NCI-H128 (cell line): ENCODE measurements around the gene HINT3.
"Not testable (repeated sequence)": the region's sequence is repeated elsewhere in the genome, so short reads cannot be mapped to it uniquely, and the experiment has no call there.

Experiments
- DNase-seq: peaks from one replicate; lab custom pipeline; 2025; ENCODE audit not compliant: unreplicated experiment; lab: John Stamatoyannopoulos, UW

The HINT3 gene

DNA sequence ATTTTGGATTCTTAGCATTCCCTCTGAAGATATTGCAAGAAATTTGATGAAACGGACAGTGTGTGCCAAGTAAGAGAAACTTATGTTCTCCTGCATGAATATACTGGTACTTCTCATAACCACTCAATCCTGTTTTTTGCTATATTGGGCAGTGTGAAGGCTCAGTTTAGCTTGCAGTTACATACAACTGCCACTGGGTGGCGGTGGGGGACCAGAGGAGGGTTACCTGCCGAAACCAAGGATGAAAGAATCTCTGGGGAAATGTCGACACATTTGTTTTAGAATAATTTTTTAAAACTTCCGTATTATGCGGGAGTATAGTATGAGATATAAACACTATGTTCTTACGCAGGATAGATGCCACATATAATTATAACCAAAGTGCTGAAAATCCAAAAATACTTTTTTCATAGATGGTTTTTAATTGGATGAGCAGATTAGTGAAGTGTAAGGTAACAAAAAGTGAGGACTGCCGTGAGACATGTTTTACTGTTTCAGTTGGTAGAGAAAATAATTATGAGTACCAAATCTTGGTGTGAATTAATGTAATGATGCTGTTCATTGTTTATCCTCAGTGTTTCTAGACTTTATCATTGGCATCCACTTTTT lies 39.5 kb downstream of the HINT3 start:
- DNase-seq: peak; percentile 55

DNA sequence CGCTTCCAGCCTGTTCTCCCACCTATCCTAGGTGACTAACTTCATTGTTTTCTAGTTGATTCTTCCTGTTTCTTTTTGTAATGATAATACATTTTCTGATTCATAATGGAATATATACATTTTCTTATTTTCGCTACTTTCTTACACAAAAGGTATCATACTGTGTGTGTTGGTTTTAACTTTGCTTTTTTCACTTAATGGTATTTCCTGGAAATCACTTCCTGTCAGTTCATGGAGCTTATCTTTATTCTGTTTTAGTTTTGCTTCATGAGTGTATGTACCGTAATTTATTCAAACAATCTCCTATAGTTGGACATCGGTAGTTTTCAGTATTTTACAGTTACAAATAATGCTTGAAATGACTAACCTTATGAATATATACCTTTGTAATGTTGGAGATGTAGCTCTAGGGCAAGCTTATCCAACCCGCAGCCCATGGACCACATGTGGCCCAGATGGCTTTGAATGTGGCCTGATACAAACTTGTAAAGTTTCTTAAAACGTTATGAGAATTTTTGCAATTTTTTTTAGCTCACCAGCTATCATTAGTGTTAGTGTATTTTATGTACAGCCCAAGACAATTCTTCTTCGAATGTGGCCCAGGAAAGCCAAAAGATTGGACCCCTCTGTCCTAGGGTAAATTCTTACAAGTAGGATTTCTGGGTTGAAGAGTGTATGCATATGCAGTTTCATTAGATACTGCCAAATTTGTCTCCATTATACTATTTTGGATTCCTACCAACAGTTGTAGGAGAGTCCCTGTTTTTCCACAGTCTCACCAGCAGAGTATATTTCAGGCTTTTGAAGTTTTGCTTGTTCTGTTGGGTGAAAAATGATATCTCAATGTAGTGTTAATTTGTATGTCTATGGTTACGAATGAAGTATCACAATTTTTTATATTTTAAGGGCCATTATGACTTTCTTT lies 46.4 kb downstream of the HINT3 start:
- DNase-seq: no peak

DNA sequence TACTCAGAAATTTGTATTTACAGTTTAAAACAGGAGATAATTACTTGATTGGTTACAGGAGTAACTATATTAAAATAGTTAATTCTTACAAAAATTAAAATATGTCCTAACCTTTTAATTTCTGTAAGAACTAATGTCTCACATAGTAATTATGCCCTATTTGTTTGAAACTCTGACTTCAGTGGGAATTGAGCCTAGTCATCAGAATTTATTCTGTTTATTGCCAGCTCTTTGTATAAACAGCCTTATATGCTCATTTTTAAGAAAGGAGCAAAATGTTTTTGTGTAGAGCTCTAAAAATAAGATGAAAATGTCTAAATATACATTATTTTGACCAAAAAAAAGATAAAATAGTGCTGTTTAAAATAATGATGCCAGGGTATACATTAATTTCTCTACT lies 51.2 kb downstream of the HINT3 start:
- DNase-seq: no peak

DNA sequence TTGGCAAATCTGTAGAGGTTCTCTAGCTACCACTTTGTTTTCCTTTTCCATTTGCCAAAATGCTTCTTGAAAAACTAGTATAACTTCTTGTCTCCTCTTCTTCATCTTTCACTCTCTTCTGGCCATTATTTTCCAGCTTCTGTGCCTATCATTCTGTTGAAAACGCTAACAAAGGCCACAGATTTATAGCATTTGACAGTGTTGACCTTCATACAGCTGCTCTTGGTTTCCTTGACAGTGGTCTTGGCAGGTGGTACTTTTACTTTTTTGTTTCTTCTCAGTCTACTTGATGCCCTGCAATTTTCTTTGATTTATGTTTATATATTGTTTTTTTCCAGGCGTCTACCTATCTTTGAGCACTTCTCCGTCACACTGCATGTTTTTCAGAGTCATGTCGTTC lies 53.5 kb downstream of the HINT3 start:
- no peak for DNase-seq

DNA sequence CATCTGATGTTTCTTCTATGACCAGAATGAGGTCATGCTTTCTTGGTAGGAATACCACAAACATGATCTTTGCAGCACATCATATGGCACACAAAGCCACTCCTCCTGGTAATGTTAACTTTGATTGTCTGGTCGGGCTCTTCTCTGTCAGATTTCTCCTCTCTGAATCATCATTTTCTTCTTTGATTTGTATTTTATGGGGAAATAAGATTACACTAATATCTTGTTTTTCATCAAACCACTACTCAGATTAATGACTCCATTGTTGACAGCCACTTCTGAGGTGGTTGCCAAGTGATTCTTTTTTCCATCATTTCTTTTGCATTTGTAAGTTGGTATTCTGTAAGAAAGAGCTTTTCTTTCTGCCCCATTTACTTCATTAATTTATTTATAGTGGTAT lies 59.3 kb downstream of the HINT3 start:
- DNase-seq: no peak

DNA sequence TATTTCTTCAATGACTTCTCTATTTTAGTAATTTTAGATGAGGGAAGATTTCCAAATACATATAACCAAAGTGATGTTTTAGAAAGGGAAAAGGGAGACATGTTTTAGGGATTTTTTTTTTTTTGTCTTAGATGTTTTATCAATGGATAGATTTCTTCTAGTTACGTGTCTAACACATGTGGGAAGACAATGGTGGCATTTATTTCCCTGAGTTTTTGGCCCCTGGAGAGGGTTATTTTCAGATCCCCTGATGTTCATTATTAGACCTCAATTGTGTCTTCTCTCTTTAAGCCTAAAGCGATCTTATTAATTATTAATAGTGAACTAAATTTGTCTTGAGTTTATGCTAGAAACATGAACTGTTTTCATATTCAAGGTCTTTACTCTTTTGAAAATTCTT lies 60.0 kb downstream of the HINT3 start:
- no peak for DNase-seq

DNA sequence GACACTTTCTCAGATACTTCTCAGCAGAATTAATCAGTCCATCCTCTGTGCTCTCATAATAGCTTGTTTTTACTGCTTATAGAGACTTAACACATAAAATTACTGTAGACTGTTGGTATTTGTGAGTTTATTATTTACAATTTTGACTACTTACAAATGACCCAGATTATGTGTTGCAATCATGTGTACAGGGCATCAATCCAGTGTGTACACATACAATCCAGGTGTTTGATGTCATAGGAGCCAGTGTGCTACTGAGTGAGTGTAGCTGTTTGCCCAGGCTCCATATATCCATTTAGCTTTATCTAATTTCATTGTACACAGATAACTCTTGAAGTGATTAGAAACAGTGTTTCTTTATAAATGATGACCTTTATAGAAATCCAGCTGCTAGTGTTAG lies 61.1 kb downstream of the HINT3 start:
- DNase-seq: no peak

DNA sequence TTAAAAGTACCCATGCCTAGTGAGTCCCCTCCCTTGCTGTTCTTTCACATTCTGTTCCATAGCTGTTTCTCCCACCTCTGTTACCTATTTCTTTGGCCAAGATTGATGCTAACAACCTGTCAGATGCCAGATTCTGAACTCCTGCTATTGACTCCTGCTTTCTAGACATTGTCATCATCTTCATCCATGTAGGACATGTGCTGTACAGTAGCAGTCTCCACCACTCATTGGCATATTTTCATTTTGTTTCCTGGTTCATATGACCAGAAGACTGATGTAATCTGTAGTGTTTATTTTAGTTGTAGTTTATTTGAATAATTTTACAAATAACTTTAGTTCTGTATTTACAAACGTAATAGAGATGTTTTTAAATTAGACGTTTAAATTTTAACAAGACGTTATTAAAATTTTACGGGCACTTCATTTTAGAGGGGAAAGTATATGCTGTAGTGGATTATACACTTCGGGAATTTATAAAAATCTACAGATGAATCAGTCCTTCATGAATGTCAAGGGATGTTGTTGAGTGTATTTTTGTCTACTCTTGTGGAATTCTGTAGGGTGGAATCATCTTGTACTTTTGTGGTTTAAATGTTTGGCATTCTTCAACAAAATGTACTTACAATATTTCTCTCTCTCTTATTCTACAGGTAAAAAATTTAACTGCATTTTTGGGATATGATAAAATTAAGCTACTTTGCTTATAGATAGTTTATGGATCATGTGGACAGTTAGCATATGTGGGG lies 63.9 kb downstream of the HINT3 start:
- no peak for DNase-seq

DNA sequence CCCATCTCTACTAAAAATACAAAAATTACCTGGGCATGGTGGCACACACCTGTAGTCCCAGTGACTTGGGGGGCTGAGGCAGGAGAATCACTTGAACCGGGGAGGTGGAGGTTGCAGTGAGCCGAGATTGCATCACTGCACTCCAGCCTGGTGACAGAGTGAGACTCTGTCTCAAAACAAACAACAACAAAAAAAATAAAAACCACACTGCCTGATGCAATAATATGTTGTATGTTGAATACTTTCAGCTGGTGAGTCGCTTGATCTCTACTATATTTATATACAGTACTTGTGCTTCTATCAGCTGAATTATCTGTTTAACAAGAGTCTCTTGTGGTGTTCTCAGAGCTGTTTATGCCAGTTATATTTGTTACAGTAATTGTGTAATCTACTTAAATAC lies 66.9 kb downstream of the HINT3 start:
- not testable (repeated sequence) for DNase-seq

DNA sequence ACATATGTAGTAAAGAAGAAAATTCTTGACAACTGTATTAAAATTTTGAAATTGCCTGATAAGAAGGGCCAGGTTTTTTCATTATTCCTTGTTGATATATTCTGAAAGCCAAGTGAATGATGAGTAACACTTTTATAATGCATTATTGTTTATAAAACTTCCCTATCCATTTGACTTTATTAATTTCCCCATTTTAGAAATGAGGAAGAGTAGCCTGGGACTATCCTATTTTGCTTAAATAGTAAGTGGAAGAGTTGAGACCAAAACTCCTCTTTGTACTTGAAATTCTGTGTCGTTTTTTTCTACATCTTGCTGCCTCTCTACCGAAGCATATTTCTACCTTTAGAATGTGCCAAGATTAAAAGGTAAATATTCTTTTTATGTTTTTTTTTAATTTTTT lies 69.4 kb downstream of the HINT3 start:
- no peak for DNase-seq

DNA sequence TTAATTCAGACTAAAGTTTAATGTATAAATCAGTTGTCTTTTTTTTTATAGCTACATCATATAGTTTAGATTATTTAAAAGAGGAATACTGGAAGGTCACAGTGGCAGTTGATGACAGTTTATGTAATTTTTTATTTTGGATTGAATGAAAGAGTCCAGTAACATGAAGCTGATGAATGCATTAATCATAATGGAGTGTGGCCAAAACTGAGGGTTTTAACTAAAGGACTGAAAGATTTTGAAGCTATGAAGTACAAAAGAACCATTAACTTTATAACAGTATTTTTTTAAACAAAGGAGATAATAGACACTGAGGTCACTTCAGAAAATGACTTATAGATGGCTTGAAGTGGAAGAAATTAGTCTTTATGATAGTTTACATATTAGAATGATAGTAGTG lies 71.0 kb downstream of the HINT3 start:
- no peak for DNase-seq
